ENCODE measurements around the gene POLR2H. TPM values are rescaled to one million over a fixed set of nuclear protein-coding genes. Genes with fewer than 3 reads are reported as not detected.

POLR2H gene
- total RNA-seq, 1 donor from 2014 or later = 24.3 TPM

DNA sequence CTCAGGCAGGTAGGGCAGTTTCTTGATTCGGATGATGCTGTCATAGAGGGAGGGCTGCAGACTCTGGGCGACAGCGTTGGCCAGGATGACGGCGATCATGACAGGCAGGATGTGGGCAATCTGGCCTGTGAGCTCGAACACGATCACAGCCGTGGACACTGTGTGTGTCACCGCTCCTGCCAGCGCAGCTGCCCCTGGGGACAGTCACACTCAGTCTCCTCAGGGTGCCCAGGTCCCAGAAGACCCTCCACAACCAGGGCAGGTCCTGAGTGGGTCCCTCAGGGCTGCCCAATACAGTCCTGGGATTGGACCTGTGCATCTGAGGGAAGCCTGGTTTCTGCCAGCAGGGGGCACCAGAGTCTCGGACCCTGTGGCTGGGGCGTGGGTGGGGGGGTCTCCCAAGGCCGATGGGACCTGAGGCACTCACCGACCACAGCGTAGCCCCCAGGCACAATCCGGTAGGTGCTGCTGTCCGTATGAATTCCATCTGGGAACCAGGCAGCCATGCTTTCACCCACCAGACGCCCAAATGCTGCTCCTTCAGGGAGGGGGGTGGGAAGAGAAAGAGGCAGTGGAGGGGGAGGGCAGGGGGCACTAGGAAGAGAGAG lies 7.3 kb upstream of the POLR2H start:
- intact Hi-C loops (cut with micrococcal nuclease) = no loop called here
- Histone ChIP-seq H3K27me3 (ENCODE audit: low read depth) (no peaks in the 10 kb centered on the region), H3K36me3 (peaks cover 20% of the 10 kb centered on the region), H3K9me3 (replicated peaks) (no peaks in the 10 kb centered on the region), H3K4me1 (no peaks in the 10 kb centered on the region), H3K4me3 (no peak overlapping the region), H3K27ac (replicated peaks) (no peak overlapping the region)
- DNase-seq = no peak
- TF ChIP-seq, protein P1, sequence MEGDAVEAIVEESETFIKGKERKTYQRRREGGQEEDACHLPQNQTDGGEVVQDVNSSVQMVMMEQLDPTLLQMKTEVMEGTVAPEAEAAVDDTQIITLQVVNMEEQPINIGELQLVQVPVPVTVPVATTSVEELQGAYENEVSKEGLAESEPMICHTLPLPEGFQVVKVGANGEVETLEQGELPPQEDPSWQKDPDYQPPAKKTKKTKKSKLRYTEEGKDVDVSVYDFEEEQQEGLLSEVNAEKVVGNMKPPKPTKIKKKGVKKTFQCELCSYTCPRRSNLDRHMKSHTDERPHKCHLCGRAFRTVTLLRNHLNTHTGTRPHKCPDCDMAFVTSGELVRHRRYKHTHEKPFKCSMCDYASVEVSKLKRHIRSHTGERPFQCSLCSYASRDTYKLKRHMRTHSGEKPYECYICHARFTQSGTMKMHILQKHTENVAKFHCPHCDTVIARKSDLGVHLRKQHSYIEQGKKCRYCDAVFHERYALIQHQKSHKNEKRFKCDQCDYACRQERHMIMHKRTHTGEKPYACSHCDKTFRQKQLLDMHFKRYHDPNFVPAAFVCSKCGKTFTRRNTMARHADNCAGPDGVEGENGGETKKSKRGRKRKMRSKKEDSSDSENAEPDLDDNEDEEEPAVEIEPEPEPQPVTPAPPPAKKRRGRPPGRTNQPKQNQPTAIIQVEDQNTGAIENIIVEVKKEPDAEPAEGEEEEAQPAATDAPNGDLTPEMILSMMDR (IDR thresholded peaks at IDR 0.05; ENCODE audit: borderline replicate concordance) = peak; percentile 73

DNA sequence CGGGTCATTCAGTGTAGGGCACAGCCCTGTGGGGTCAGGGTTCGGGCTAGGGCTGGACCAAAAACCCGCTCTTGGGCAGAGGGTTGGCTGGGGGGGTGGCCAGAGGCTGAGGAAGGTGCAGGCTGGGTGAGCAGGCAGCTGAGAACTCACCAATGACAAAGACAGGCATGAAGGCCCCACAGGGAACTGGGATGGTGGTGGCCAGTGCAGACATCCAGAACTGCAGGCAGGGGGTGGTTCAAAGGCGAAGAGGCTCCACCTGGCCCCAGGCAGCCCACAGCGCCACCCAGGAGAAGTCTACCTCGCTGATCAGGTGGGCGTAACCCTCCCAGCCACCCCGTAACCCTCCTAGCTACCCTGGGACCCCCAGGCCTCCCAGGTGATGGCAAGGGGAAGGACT lies 6.8 kb upstream of the POLR2H start:
- DNase-seq = no peak
- H3K4me3 ChIP-seq = no peak overlapping the region
- intact Hi-C loops (cut with micrococcal nuclease) = no loop called here
- peaks cover 20% of the 10 kb centered on the region for H3K36me3 ChIP-seq
- no peak overlapping the region for H3K27ac ChIP-seq (replicated peaks)
- no peaks in the 10 kb centered on the region for H3K4me1 ChIP-seq
- no peaks in the 10 kb centered on the region for H3K27me3 ChIP-seq (ENCODE audit: low read depth)
- H3K9me3 ChIP-seq (replicated peaks) = no peaks in the 10 kb centered on the region
- TF ChIP-seq, protein P1 (IDR thresholded peaks at IDR 0.05; ENCODE audit: borderline replicate concordance) = no peak

DNA sequence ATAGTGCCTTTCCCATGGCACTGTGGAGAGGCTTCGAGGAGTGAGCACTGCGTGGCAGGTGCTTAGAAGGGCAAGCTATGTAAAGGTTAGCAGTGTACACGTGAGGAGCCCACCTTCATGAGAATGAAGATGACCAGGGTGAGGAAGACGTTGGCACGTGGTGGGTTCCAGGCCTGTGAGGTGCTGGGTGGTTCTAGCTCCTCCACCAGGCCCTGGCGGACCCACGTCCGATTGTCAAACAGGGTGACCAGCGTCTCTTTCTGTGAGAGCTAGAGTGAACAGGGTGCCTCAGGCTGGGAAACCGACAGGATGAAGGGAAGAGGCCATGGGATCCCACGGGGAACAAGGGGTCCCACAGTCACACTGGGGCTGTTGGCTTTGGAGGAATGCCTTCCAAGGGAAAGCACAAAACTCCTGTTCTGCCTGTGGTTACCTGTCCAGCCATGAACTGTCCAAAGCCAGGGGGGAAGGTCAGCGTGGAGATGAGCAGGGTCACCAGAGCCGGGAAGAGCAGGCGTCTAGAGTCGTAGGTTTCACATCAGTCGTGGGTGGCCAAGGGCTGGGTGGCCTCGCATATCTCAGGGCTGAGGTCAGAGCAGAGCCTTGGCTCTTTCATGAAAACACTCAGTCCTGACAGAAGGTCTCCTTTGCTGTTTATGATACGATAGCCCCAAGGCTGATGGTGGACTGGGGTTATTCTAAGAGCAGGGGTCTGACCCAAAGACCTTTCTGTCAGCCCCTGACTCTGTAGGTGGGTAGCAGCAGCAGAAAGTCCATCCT lies 6.1 kb upstream of the POLR2H start:
- H3K9me3 ChIP-seq (replicated peaks) = no peaks in the 10 kb centered on the region
- no peaks in the 10 kb centered on the region for H3K27me3 ChIP-seq (ENCODE audit: low read depth)
- H3K4me3 ChIP-seq = no peak overlapping the region
- H3K36me3 ChIP-seq = peaks cover 20% of the 10 kb centered on the region
- H3K27ac ChIP-seq (replicated peaks) = no peak overlapping the region
- peaks cover 6% of the 10 kb centered on the region for H3K4me1 ChIP-seq
- no peak for DNase-seq
- TF ChIP-seq, protein P1 (IDR thresholded peaks at IDR 0.05; ENCODE audit: borderline replicate concordance) = no peak
- intact Hi-C loops (cut with micrococcal nuclease) = no loop called here

DNA sequence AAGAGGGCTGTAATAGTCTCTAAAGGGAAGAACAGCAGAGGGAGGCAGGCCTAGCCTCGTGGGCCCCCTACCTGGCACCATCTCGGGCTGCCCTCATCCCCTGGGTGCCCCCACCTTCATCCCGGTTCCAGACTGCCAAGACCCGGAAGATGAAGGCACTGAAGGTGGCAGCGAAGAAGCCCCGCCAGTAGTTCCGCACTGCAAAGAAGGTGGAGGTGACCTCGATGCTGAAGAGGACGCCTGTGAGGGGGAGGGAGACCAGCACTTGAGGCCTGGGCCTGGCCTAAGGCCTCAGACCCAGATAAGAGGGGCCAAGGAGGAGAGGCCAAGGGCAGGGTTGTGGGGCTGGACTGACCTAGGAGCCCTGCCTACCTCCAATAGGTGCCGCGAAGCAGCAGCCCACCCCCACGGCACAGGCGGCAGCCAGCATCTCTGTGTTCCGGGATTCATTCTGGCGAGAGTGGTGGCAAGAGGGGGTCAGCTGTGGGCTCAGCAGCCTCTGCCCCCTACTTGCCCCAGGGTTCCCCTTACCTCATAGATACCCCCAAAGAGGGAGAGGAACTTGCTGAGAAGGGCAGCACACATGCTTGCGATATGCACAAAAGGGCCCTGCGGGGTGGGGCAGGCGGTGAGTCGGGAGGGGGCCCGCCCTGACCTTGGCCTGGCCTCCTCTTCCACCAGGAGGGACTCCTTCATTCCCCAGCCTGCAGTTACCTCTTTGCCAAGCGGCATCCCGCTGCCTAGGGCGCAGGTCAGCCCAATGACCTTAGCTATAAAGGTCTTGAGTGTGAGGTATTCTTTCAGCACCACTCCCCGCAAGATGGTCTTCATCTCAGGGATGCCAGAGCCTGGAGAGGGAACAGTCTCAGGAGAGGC lies 4.0 kb upstream of the POLR2H start:
- TF ChIP-seq, protein P1 (IDR thresholded peaks at IDR 0.05; ENCODE audit: borderline replicate concordance) = no peak
- no peak overlapping the region for H3K27ac ChIP-seq (replicated peaks)
- DNase-seq = no peak
- no peak overlapping the region for H3K4me3 ChIP-seq
- no peaks in the 10 kb centered on the region for H3K9me3 ChIP-seq (replicated peaks)
- peaks cover 14% of the 10 kb centered on the region for H3K36me3 ChIP-seq
- intact Hi-C loops (cut with micrococcal nuclease) = no loop called here
- no peaks in the 10 kb centered on the region for H3K27me3 ChIP-seq (ENCODE audit: low read depth)
- H3K4me1 ChIP-seq = peaks cover 25% of the 10 kb centered on the region

DNA sequence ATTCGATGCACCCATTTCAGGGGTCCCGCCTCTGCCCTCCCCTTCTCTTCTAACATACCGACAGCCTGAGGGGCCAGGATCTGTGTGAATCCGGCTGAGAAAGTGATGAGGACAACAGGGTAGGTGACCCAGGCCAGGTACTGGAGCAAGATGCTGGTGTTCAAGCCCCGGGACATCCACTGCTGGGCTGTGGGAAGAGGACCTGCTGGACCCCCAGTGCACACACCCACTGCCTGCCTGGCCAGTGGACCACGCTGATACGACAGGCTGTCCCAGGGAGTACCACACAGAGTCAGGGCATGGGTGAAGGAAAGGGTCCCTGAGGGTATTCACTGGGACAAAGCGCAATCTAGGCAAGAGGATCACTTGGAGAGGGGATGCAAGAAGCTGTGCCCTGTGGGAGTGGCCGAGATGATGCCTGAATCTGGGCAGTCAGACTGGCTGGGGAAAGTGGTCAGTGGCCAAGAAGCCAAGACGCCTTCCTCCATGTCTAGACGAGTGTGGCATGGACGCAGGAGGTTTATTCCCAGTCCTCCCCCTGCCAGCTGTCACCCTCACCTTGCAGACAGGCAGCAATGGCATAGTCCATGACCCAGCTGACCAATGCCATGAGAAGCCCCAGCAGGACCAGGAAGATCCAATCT lies 3.3 kb upstream of the POLR2H start:
- TF ChIP-seq, protein P1 (IDR thresholded peaks at IDR 0.05; ENCODE audit: borderline replicate concordance) = no peak
- no peak overlapping the region for H3K27ac ChIP-seq (replicated peaks)
- no peaks in the 10 kb centered on the region for H3K9me3 ChIP-seq (replicated peaks)
- intact Hi-C loops (cut with micrococcal nuclease) = no loop called here
- no peaks in the 10 kb centered on the region for H3K27me3 ChIP-seq (ENCODE audit: low read depth)
- no peak overlapping the region for H3K4me3 ChIP-seq
- H3K4me1 ChIP-seq = peaks cover 30% of the 10 kb centered on the region
- H3K36me3 ChIP-seq = peaks cover 12% of the 10 kb centered on the region
- no peak for DNase-seq
